LNCaP clone FGC (cell line): ENCODE results near the gene ATL3.
"Not testable (repeated sequence)": the region's sequence is repeated elsewhere in the genome, so short reads cannot be mapped to it uniquely, and the experiment has no call there.

Experiments
- DNase-seq: peaks from one replicate; pipeline ENCODE4 v3.0.0-alpha.2; 2011; ENCODE audit warnings: low read depth
- H3K4me3 ChIP-seq: 2 replicates; pipeline ENCODE4 v1.5.1; 2011; ENCODE audit warnings: mild to moderate bottlenecking, low read depth, low read length, control low read depth
- CTCF ChIP-seq: IDR thresholded peaks from 2 replicates; pipeline ENCODE4 v1.5.1; 2012; ENCODE audit warnings: mild to moderate bottlenecking; ENCODE audit not compliant: control insufficient read depth, insufficient read depth; ENCODE audit errors: extremely low read depth

ATL3 gene

GRCh38 chr11:63621071-63621470, 50.1 kb downstream of the ATL3 start:
- H3K4me3 ChIP-seq, result no peak overlapping the region
- TF ChIP-seq CTCF, result no peak
- no peak for DNase-seq

- H3K4me3 ChIP-seq, result no peak overlapping the region
- DNase-seq, result peak; percentile 56
- no peak for TF ChIP-seq CTCF
Measured at GRCh38 chr11:63619967-63620366, 51.2 kb downstream of the ATL3 start.

GRCh38 chr11:63617686-63618085, 53.5 kb downstream of the ATL3 start:
- DNase-seq, H3K4me3 ChIP-seq: not testable (repeated sequence)

- no peak for DNase-seq
- H3K4me3 ChIP-seq, result no peak overlapping the region
- TF ChIP-seq CTCF, result no peak
Measured at GRCh38 chr11:63616953-63617352, 54.2 kb downstream of the ATL3 start.

- peak within 1 kb of the TSS; percentile 62 for H3K4me3 ChIP-seq
- no peak for DNase-seq
- TF ChIP-seq CTCF, result no peak
Measured at GRCh38 chr11:63614136-63614671, 57.0 kb downstream of the ATL3 start, which contains the start of gene PLAAT3. Gene PLAAT3, minus strand, starts transcription at chr11:63614433. Its CDS starts 419 bp downstream, at chr11:63614014.

DNA sequence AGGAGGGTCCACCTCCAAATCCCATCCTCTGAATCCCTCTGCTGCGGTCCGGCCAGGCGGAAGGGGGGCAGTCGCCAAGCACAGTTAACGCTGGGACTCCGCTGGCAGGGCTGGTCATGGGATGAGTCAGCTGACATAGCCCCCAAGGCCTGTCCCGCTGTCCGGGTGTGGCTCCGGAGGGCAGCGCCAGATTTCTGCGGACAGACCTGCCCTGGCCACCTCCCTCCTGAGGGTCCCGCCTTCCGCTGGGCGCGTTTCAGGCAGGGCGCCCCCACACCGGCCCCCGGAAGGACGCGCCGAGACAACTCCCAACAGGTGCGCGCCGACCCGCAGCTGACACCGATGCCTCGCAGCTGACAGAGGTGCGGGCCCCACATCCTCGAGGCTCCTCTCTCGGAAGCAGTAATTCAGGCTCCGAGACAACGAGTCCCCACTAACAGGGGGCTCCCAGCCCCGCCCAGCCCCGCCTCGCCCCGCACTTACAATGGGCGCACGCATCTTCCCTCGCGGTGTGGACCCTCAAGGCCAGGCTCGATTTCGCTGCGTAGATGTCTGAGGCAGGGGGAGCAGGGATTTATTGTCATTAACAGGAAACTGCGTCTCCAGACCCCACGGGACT, 57.5 kb downstream of the ATL3 start:
- no peak for DNase-seq
- H3K4me3 ChIP-seq, result peak overlapping the region; percentile 62
- TF ChIP-seq CTCF, result no peak

- no peak overlapping the region for H3K4me3 ChIP-seq
- TF ChIP-seq CTCF, result no peak
- DNase-seq, result no peak
Measured at GRCh38 chr11:63612181-63612580, 59.0 kb downstream of the ATL3 start.
